NAMALWA (cell line): ENCODE measurements around the gene SCNM1.
"Not testable (repeated sequence)": the region's sequence is repeated elsewhere in the genome, so short reads cannot be mapped to it uniquely, and the experiment has no call there.

Experiments
- DNase-seq: peaks from one replicate; pipeline ENCODE4 v3.0.0-alpha.2; 2015; ENCODE audit warnings: low spot score

Gene SCNM1

GRCh38 chr1:151193304-151193703 lies 27.4 kb downstream of the SCNM1 start:
- DNase-seq: no peak

- DNase-seq: no peak
These were observed 27.9 kb downstream of the SCNM1 start for GRCh38 chr1:151193856-151194255.

- not testable (repeated sequence) for DNase-seq
These were observed 29.1 kb downstream of the SCNM1 start for GRCh38 chr1:151194894-151195594.

- peak; percentile 90 for DNase-seq
These were observed 30.4 kb downstream of the SCNM1 start for GRCh38 chr1:151196292-151196800.

GRCh38 chr1:151197863-151198253 lies 31.9 kb downstream of the SCNM1 start:
- DNase-seq: no peak

- DNase-seq: peak; percentile 99
These were observed 32.5 kb downstream of the SCNM1 start, which contains the start of gene PIP5K1A for GRCh38 chr1:151198254-151199127. Gene PIP5K1A, plus strand, starts transcription at chr1:151198552. Its CDS starts 445 bp downstream, at chr1:151198997.

GRCh38 chr1:151199873-151200581 lies 34.1 kb downstream of the SCNM1 start:
- peak; percentile 30 for DNase-seq

- DNase-seq: not testable (repeated sequence)
These were observed 39.5 kb downstream of the SCNM1 start for GRCh38 chr1:151205381-151205965.

GRCh38 chr1:151210830-151211229 lies 44.9 kb downstream of the SCNM1 start:
- DNase-seq: no peak

GRCh38 chr1:151211972-151212705 lies 46.2 kb downstream of the SCNM1 start:
- no peak for DNase-seq

- DNase-seq: no peak
These were observed 47.6 kb downstream of the SCNM1 start for GRCh38 chr1:151213560-151213959.
